Measurements from ENCODE around the gene PREPL.

PREPL gene

GRCh38 chr2:44271296-44271695 is 90.0 kb downstream of the PREPL start:
- Histone ChIP-seq H3K9ac (ENCODE audit: low read depth, low read length) (no peak overlapping the region), H3K4me1 (ENCODE audit: insufficient read depth, low read length) (peaks cover 4% of the 10 kb centered on the region), H3K27me3 (ENCODE audit: insufficient read depth, low read length) (no peaks in the 10 kb centered on the region), H3K36me3 (ENCODE audit: insufficient read depth, low read depth, low read length) (no peaks in the 10 kb centered on the region), H3K9me3 (ENCODE audit: insufficient read depth, low read depth, low read length) (no peaks in the 10 kb centered on the region), H3K4me3 (ENCODE audit: low read length) (no peak overlapping the region), H3K27ac (ENCODE audit: low read length) (no peak overlapping the region)

- no peaks in the 10 kb centered on the region for H3K27me3 ChIP-seq (ENCODE audit: insufficient read depth, low read length)
- H3K4me3 ChIP-seq (ENCODE audit: low read length): no peak overlapping the region
- H3K9me3 ChIP-seq (ENCODE audit: insufficient read depth, low read depth, low read length): no peaks in the 10 kb centered on the region
- peaks cover 4% of the 10 kb centered on the region for H3K4me1 ChIP-seq (ENCODE audit: insufficient read depth, low read length)
- no peak overlapping the region for H3K27ac ChIP-seq (ENCODE audit: low read length)
- no peak overlapping the region for H3K9ac ChIP-seq (ENCODE audit: low read depth, low read length)
- H3K36me3 ChIP-seq (ENCODE audit: insufficient read depth, low read depth, low read length): no peaks in the 10 kb centered on the region
Observed at GRCh38 chr2:44269831-44270230, 91.5 kb downstream of the PREPL start.

- Histone ChIP-seq H3K9me3 (ENCODE audit: insufficient read depth, low read depth, low read length) (no peaks in the 10 kb centered on the region), H3K36me3 (ENCODE audit: insufficient read depth, low read depth, low read length) (no peaks in the 10 kb centered on the region), H3K4me1 (ENCODE audit: insufficient read depth, low read length) (peaks cover 4% of the 10 kb centered on the region), H3K4me3 (ENCODE audit: low read length) (no peak overlapping the region), H3K27me3 (ENCODE audit: insufficient read depth, low read length) (no peaks in the 10 kb centered on the region), H3K27ac (ENCODE audit: low read length) (no peak overlapping the region), H3K9ac (ENCODE audit: low read depth, low read length) (no peak overlapping the region)
Observed at GRCh38 chr2:44267796-44268648, 93.3 kb downstream of the PREPL start.

All from iPS-20b (cell line).